GM20431 (cell line): ENCODE measurements around the gene HECTD1.
"Not testable (repeated sequence)": the region's sequence is repeated elsewhere in the genome, so short reads cannot be mapped to it uniquely, and the experiment has no call there.

ENCODE experiments used
- in situ Hi-C: fragments of 300-500 bp; cut with MseI, MboI; formaldehyde crosslinking; loops from one replicate; pipeline ENCODE4 v1.15.0; 2020; ENCODE audit warnings: low sequenced_read_pairs; ENCODE audit not compliant: unreplicated experiment

Gene HECTD1

DNA sequence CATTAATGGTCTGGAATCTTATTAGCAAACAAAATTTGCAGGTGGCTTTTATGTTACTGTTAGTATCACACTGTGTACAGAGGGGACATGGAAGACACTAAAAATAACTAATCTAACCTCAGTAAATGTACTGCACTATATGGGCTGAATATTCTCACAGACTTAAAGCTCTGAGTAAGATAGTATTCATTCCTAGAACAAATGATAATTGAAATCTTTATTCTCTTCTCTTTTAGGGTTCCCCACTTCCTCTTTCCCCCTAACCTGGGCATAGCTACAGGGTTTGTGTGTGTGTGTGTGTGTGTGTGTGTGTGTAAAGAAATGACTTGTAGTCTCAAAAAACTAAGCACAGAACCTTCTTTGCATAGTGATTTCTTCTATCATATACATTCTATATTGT is 21.4 kb upstream of the HECTD1 start:
- in situ Hi-C loops: no loop called here

GRCh38 chr14:31228533-31228932 is 20.9 kb upstream of the HECTD1 start:
- in situ Hi-C loops: no loop called here

DNA sequence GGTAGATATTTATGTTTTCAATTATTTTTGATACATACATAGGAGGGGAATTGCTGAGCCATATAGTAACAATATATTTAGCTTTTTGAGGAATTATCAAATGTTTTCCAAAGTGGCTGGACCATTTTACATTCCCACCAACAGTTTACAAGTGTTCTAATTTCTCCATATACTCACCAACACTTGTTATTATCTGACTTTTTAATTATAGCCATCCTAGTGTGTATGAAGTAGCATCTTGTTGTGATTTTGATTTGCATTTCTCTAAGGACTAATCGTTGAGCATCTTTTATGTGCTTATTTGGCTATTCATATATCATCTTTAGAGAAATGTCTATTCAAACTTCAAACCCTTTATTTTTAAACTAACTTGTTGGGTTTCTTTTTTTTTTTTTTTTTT is 17.2 kb upstream of the HECTD1 start:
- in situ Hi-C loops: no loop called here

- in situ Hi-C loops: no loop called here
Observed at GRCh38 chr14:31223331-31223730, 15.7 kb upstream of the HECTD1 start.

- in situ Hi-C loops: no loop called here
Observed at GRCh38 chr14:31222834-31223233, 15.2 kb upstream of the HECTD1 start.

- in situ Hi-C loops: no loop called here
Observed at GRCh38 chr14:31221266-31221665, 13.7 kb upstream of the HECTD1 start.

- in situ Hi-C loops: no loop called here
Observed at GRCh38 chr14:31219169-31219568, 11.6 kb upstream of the HECTD1 start.

- in situ Hi-C loops: no loop called here
Observed at GRCh38 chr14:31216359-31216758, 8.8 kb upstream of the HECTD1 start.

GRCh38 chr14:31212893-31213292 is 5.3 kb upstream of the HECTD1 start:
- in situ Hi-C loops: no loop called here

- in situ Hi-C loops: no loop called here
Observed at GRCh38 chr14:31209605-31210004, 2.0 kb upstream of the HECTD1 start.

DNA sequence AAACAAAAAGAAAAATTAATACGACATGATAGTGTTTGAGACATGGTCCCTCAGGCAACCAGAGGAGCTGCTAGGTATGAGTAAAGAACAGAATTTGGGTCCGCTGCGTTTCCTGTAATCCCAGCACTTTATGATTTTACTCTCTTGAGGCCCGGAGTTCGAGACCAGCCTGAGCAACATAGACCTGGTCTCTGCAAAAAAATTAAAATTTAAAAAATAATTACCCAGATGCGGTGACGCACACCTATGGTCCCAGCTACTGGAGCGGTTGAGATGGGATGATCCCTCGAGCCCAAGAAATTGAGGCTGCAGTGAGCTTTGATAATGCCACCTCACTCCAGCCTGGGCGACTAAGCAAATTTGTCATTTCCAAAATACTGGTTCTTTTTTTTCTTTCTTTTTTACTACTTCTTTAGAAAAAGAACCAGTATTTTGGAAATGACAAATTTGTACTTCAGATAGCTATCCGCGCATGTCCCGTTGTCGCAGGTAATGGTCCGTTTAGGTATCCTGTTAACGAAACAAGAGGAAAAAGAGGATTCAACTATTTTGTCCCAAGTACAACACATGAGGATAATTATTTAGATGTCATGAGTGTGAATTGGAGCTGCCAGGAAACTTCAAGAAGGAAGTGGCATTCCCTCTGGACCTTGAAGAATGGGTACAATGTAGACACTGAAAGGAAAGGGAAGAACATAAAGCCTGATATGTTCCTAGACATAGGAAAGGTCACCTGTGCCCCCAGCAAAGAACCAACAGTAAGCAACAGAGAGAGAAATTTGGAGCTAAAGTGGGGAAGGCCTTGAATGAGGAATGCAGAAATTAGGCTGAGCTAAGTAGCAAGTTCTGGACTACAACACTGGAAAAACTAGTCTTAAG is 1.2 kb upstream of the HECTD1 start:
- in situ Hi-C loops: no loop called here

- in situ Hi-C loops: no loop called here
Observed at GRCh38 chr14:31207287-31207754, 272 bp downstream of the HECTD1 start.

DNA sequence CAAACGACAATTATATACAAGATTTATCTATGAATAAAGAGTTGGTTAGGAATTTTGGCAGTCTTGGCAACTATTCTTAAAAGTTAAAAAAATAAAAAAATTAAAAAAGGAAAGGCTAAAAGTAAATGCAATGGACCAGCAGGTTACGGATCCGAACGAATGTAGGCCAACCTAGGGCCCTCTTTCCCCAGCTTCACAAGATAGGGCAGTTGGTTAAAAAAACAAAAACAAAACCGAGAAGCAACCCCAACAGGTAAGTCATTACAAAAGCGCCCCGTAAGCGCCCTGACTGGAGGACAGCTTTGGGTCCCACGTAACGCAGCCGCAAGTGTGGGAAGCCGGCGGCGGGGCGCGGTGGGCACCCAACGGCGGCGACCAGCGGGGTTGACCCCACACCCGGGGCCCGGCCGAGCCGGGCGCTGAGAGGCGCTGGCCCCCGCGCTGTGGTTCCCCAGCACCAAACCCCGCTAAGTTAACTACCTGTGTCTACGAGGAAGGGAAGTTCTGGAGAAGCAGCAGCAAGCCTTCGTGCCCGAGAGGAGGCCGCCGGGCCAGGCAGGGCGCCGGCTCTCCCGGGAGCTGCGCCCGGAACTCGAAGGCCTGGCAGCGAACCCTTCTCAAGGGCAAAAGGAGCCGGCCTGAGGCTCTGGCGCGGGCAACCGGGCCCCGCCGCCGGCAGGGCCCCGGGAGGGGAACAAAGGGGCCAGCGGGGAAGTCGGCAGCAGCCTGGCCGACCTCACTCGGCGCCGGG is 882 bp downstream of the HECTD1 start:
- in situ Hi-C loops: no loop called here

DNA sequence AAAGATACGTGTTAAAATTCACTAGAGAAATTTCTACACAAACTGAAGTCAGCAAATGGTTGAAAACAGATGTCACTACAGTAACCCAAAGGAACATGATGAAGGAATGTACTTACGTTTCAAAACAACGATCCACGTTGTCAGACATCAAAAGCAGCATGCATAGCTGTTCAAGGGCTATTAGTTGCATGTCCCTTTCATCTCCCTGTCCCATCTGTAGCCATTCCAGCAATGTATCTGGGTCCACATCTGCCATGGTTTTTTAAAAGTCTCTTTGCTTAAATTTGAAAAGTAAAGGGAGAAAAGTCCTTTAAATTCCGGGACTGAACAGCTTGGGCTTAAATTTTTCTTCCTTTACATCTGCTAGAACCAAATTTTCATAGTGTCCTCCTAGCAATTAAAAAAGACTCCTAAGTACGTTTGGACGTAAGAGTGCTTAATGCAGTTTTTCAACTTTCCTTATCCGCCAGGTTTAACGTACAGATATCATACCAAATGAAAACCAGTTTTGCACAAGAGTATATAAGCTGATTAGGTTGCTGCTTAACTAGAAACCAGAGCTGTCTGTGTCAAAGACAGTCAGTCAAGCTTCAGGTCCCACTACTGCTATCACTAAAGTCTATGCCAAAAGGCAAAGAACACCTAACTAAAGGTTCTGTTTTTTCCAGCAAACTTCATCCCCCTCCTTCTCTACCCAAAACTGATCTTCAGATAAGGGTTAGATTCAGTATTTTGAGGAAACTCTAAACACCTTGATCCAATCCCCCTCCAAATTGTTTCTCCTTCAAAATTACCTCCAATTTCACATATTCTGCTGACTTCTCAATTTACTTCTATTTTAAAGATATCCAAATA is 1.7 kb downstream of the HECTD1 start:
- in situ Hi-C loops: no loop called here

DNA sequence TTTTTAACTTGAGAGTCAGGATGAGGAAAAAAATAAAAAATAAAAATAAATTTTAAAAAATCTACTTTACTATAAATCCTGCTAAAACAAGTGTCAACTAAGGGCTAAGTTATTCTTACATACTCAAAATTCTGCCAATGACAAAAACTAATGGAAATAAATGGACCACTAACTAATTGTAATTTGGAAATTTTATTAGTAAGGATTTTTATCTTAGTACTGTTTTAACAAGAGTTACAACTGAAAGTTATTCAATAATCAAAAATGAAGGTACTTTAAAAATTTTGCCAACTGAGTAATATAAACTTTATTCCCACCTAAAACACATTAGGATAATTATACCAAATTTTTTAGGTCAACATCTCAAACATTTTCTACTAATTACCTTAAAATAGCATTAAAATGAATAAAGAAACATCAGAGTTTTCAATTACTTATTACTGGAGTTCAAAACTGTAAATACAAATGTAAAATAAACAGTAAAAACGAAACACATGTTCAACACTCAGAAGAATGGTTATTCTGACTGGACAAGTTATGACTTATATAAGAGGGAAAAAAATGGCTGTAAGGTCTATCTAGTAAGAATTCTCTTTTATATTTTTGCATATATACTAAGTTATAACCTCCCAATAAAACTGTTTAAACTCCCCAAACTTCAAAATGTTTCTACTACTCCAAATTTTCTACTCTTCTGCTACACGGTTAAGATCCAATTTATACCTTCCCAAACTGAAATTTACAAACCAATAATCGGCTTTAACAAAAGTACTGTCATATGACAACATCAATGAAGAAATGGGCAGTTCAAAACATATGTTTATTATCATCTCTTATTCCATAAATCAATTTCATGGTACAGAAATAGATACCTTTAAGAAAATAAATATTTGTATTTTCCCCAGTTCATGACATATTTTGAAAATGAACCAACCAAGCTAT is 2.7 kb downstream of the HECTD1 start:
- in situ Hi-C loops: no loop called here

DNA sequence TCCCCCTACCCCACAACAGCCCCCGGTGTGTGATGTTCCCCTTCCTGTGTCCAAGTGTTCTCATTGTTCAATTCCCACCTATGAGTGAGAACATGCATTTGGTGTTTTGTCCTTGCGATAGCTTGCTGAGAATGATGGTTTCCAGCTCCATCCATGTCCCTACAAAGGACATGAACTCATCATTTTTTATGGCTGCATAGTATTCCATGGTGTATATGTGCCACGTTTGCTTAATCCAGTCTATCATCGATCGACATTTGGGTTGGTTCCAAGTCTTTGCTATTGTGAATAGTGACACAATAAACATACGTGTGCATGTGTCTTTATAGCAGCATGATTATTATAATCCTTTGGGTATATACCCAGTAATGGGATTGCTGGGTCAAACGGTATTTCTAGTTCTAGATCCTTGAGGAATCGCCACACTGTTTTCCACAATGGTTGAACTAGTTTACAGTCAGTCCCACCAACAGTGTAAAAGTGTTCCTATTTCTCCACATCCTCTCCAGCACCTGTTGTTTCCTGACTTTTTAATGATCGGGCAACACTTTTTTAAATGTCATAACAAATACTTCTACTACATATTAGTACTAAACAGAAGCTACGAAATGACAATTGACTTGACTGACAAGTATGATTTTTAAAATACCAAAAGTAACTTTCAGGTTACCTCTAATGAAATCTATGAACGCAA is 3.5 kb downstream of the HECTD1 start:
- in situ Hi-C loops: not testable (repeated sequence)

- in situ Hi-C loops: no loop called here
Observed at GRCh38 chr14:31203414-31203742, 4.2 kb downstream of the HECTD1 start.

- in situ Hi-C loops: no loop called here
Observed at GRCh38 chr14:31201111-31201510, 6.5 kb downstream of the HECTD1 start.

GRCh38 chr14:31200702-31200990 is 6.9 kb downstream of the HECTD1 start:
- in situ Hi-C loops: no loop called here
